HepG2 (cell line): ENCODE measurements around the gene ADGRL3.

Experiments used
- CTCF ChIP-seq: sonication (generic); formaldehyde crosslinking; IDR thresholded peaks from 2 replicates; pipeline ENCODE4 v1.5.0; 2020; ENCODE audit warnings: mild to moderate bottlenecking, missing genetic modification reagents, moderate library complexity
- ZNF260 ChIP-seq: sonication (generic); formaldehyde crosslinking; IDR thresholded peaks from 2 replicates; pipeline ENCODE4 v1.4.0; 2020; ENCODE audit warnings: missing genetic modification reagents, low read depth, mild to moderate bottlenecking, borderline replicate concordance
- ZNF788 ChIP-seq: sonication (generic); formaldehyde crosslinking; IDR thresholded peaks from 2 replicates; pipeline ENCODE4 v1.5.0; 2020; ENCODE audit warnings: mild to moderate bottlenecking, missing genetic modification reagents, borderline replicate concordance

DNA sequence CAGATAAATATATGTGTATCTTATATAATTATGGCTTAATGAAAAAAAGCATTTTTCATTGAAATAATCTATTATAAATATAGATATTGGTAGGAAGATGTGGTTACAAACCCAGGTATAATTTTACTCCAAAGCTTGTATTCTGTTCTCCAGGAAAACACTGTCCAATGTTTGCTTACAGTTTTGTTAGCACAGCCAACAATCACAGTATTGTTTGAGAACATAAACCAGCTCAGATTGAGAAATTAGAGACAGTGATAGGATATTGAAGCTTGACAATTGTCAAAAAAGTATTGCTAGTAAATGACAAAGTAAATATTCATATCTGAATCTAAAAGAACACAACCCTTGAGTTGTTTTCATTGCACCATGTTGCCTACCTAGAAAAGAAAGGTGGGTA lies 228.8 kb downstream of the ADGRL3 start:
- TF ChIP-seq CTCF (no peak), ZNF260 (CRISPR knock-in tag) (no peak), ZNF788 (CRISPR knock-in tag) (no peak)
